Endothelial cell of umbilical vein (primary cell): ENCODE data around the gene SHC4. TPM values are rescaled to one million over a fixed set of nuclear protein-coding genes. Genes with fewer than 3 reads are reported as not detected.

Source experiments
- BruUV-seq: library from RNA; stranded (reverse); fragments of 400-500 nt; replicated peaks from 2 replicates; lab custom pipeline; 2021; lab: Mats Ljungman, UMichigan
- CTCF ChIA-PET: fragments of 300-600, 350-600 bp; sonication (Branson Sonifier 250); formaldehyde crosslinking; loops from one replicate; lab custom pipeline; 2021; ENCODE audit warnings: antibody characterized with exemption, inconsistent platforms; lab: Charles Lee
- POLR2A ChIA-PET: fragments of 300-600, 350-600 bp; sonication (Branson Sonifier 250); formaldehyde crosslinking; loops from one replicate; lab custom pipeline; 2021; ENCODE audit warnings: antibody characterized with exemption, inconsistent platforms; lab: Charles Lee
- DNase-seq: peaks from one replicate; pipeline ENCODE4 v3.0.0-alpha.2; 2011; ENCODE audit warnings: low read depth, low spot score
- FAIRE-seq: peaks from 2 replicates; lab custom pipeline; 2011; peaks lifted over from hg19 to GRCh38; lab: Jason Lieb, UNC
- H2AFZ ChIP-seq: 2 replicates; pipeline ENCODE4 v1.6.0; 2012; ENCODE audit warnings: low read depth, low read length, control low read depth, inconsistent platforms
- H3K27ac ChIP-seq: 2 replicates; pipeline ENCODE4 v1.5.1; 2011; ENCODE audit warnings: low read depth, mild to moderate bottlenecking, control low read depth, low read length, moderate library complexity; ENCODE audit not compliant: insufficient read depth
- H3K27me3 ChIP-seq, 2 experiments: 2 replicates each; pipeline versions ENCODE4 v1.6.0 to v1.6.1; 2011; ENCODE audit warnings: low read length in 2 of 2, mixed read lengths in 1 of 2; ENCODE audit not compliant: control insufficient read depth in 2 of 2, insufficient read depth in 2 of 2
- H3K36me3 ChIP-seq, 2 experiments: 2 replicates in 1 of 2; 3 replicates in 1 of 2; pipeline ENCODE4 v1.5.1; 2011; ENCODE audit warnings: low read length in 2 of 2, mild to moderate bottlenecking in 1 of 2, moderate library complexity in 1 of 2; ENCODE audit not compliant: control insufficient read depth in 2 of 2, insufficient read depth in 2 of 2; ENCODE audit errors: extremely low read depth in 1 of 2
- H3K4me1 ChIP-seq: 3 replicates; pipeline ENCODE4 v1.5.1; 2011; ENCODE audit warnings: mild to moderate bottlenecking, low read length; ENCODE audit not compliant: control insufficient read depth, insufficient read depth; ENCODE audit errors: extremely low read depth
- H3K4me2 ChIP-seq: 2 replicates; pipeline ENCODE4 v1.6.1; 2011; ENCODE audit warnings: low read length, control low read depth, mixed read lengths; ENCODE audit not compliant: insufficient read depth
- H3K4me3 ChIP-seq, 3 experiments: fragments of 200-600 bp in 1 of 3; sonication (generic), shearing (Covaris generic) in 1 of 3; replicated peaks in 1 of 3; 2 replicates each; pipeline ENCODE4 v1.5.1; 2011 to 2016; ENCODE audit warnings: control low read depth in 3 of 3, low read length in 3 of 3, mild to moderate bottlenecking in 2 of 3, inconsistent platforms in 1 of 3, low read depth in 1 of 3, moderate library complexity in 1 of 3; ENCODE audit not compliant: insufficient read depth in 1 of 3
- H3K79me2 ChIP-seq: 2 replicates; pipeline ENCODE4 v1.6.0; 2012; ENCODE audit warnings: low read length, inconsistent platforms; ENCODE audit not compliant: control insufficient read depth, insufficient read depth
- H3K9ac ChIP-seq: replicated peaks from 2 replicates; pipeline ENCODE3; 2011; ENCODE audit warnings: low read length, control low read depth; ENCODE audit not compliant: insufficient read depth; ENCODE audit errors: extremely low read depth
- H3K9me1 ChIP-seq: replicated peaks from 3 replicates; pipeline ENCODE4 v1.6.0; 2011; ENCODE audit warnings: mild to moderate bottlenecking, low read length; ENCODE audit not compliant: control insufficient read depth, insufficient read depth; ENCODE audit errors: extremely low read depth
- H3K9me3 ChIP-seq: replicated peaks from 2 replicates; pipeline ENCODE4 v1.5.1; 2012; ENCODE audit warnings: low read length, inconsistent platforms; ENCODE audit not compliant: control insufficient read depth, insufficient read depth
- H4K20me1 ChIP-seq: replicated peaks from 2 replicates; pipeline ENCODE3; 2011; ENCODE audit warnings: mild to moderate bottlenecking, low read length; ENCODE audit not compliant: control insufficient read depth, insufficient read depth; ENCODE audit errors: extremely low read depth
- EZH2 ChIP-seq: IDR thresholded peaks from 2 replicates; pipeline ENCODE4 v1.6.1; 2012; ENCODE audit warnings: borderline replicate concordance, low read depth, mild to moderate bottlenecking, moderate library complexity, low read length, inconsistent platforms; ENCODE audit not compliant: severe bottlenecking
- FOS ChIP-seq: IDR thresholded peaks from 2 replicates; pipeline ENCODE4 v1.6.1; 2011; ENCODE audit warnings: mild to moderate bottlenecking, low read length, moderate library complexity, borderline replicate concordance; ENCODE audit not compliant: insufficient read depth
- GATA2 ChIP-seq: IDR thresholded peaks from 2 replicates; pipeline ENCODE4 v1.7.0; 2011; ENCODE audit warnings: low read depth, mild to moderate bottlenecking, moderate library complexity, mixed read lengths, low read length; ENCODE audit not compliant: insufficient read length, insufficient read depth
- JUN ChIP-seq: IDR thresholded peaks from 2 replicates; pipeline ENCODE4 v1.6.1; 2011; ENCODE audit warnings: borderline replicate concordance, low read depth; ENCODE audit not compliant: insufficient read length, insufficient read depth
- MYC ChIP-seq: IDR thresholded peaks from one replicate; pipeline ENCODE4 v1.6.1; 2011; ENCODE audit warnings: mild to moderate bottlenecking, low read depth, low read length
- POLR2A ChIP-seq: IDR thresholded peaks from 2 replicates; pipeline ENCODE4 v1.6.1; 2012; ENCODE audit warnings: low read depth, mild to moderate bottlenecking, control low read depth, low read length
- POLR2AphosphoS5 ChIP-seq: IDR thresholded peaks from 2 replicates; pipeline ENCODE4 v1.6.1; 2012; ENCODE audit warnings: low read depth, mild to moderate bottlenecking, control low read depth, low read length, moderate library complexity; ENCODE audit not compliant: insufficient read depth
- dilution Hi-C: fragments of 300-500 bp; cut with MboI; formaldehyde crosslinking; loops from one replicate; pipeline ENCODE4 v1.15.0; 2019; ENCODE audit warnings: low sequenced_read_pairs; ENCODE audit not compliant: extremely low pct_ligation_motif_present
- intact Hi-C: fragments of 100-400 bp; cut with micrococcal nuclease; formaldehyde crosslinking; loops from one replicate; pipeline ENCODE4 v1.10.0; 2022
- polyA plus RNA-seq, 4 experiments: library from polyadenylated mRNA; depleted of rRNA in 3 of 4; stranded (reverse) in 3 of 4; unstranded in 1 of 4; fragments of >200 nt; gene quantifications; 2 replicates each; pipeline versions ENCODE4 v1.2.1 to v1.2.3, GENCODE V29; 2011 to 2012; ENCODE audit warnings: missing spikeins in 1 of 4
- total RNA-seq: library from RNA; stranded (reverse); gene quantifications from 2 replicates; pipeline ENCODE4 v1.2.3, GENCODE V29; 2021
- TF ChIP-seq, protein P1 (sequence below): IDR thresholded peaks from 2 replicates; pipeline ENCODE4 v1.6.1; 2011; ENCODE audit not compliant: insufficient read depth, insufficient read length
- TF ChIP-seq, protein P2 (sequence below), 2 donors: IDR thresholded peaks; 1 replicate in 1 of 2; 2 replicates in 1 of 2; pipeline ENCODE4 v1.5.1; 2011; ENCODE audit warnings: low read length in 2 of 2, mild to moderate bottlenecking in 2 of 2, moderate library complexity in 2 of 2, control low read depth in 1 of 2, inconsistent platforms in 1 of 2, low read depth in 1 of 2; ENCODE audit not compliant: insufficient read depth in 1 of 2; ENCODE audit errors: extremely low read depth in 1 of 2

SHC4 gene
- total and polyA plus RNA-seq, 2 donors (not counting 3 experiments of a cell fraction or from before 2014, with no cell fraction given): 0.20 TPM; not detected in 1

DNA sequence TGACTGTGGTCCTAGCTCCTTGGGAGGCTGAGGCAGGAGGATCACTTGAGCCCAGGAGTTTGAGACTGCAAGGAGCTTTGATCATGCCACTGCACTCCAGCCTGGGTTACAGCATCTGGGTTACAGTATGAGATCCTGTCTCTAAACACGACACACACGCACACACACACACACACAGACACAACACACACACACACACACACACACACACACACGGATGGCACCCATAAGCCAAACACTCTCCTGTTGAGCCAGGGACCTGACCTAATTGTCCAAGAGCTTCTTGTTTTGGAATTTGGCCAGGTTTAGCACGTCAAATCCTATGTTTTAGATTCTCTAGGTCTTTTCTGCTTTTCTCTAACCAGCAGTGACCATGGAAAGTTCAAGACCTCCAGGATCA, 59.0 kb downstream of the SHC4 start:
- dilution Hi-C loops (no loop called here), intact Hi-C loops (no loop called here)
- CTCF ChIA-PET: interaction anchor here (1.3 kb wide), 1 partner anchor 10 kb away, joined by 3 read pairs; no protein-coding TSS in a partner anchor
- H3K36me3 ChIP-seq: no peaks in the 10 kb centered on the region
- BruUV-seq: no TSS peak
- H4K20me1 ChIP-seq: no peaks in the 10 kb centered on the region
- POLR2A ChIA-PET: no interaction called here
- H3K9me1 ChIP-seq: no peaks in the 10 kb centered on the region
- H3K4me1 ChIP-seq: no peaks in the 10 kb centered on the region
- H3K27ac ChIP-seq: no peak overlapping the region
- no peaks in the 10 kb centered on the region for H3K9me3 ChIP-seq
- FAIRE-seq: no peak
- no peak overlapping the region for H3K4me3 ChIP-seq
- H2AFZ ChIP-seq: no peak overlapping the region
- no peak for TF ChIP-seq EZH2
- TF ChIP-seq JUN: no peak
- no peak for TF ChIP-seq MYC
- no peak for TF ChIP-seq GATA2
- TF ChIP-seq, protein P1, sequence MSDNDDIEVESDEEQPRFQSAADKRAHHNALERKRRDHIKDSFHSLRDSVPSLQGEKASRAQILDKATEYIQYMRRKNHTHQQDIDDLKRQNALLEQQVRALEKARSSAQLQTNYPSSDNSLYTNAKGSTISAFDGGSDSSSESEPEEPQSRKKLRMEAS: no peak
- TF ChIP-seq POLR2AphosphoS5: no peak
- no peak for TF ChIP-seq POLR2A
- TF ChIP-seq, protein P2, sequence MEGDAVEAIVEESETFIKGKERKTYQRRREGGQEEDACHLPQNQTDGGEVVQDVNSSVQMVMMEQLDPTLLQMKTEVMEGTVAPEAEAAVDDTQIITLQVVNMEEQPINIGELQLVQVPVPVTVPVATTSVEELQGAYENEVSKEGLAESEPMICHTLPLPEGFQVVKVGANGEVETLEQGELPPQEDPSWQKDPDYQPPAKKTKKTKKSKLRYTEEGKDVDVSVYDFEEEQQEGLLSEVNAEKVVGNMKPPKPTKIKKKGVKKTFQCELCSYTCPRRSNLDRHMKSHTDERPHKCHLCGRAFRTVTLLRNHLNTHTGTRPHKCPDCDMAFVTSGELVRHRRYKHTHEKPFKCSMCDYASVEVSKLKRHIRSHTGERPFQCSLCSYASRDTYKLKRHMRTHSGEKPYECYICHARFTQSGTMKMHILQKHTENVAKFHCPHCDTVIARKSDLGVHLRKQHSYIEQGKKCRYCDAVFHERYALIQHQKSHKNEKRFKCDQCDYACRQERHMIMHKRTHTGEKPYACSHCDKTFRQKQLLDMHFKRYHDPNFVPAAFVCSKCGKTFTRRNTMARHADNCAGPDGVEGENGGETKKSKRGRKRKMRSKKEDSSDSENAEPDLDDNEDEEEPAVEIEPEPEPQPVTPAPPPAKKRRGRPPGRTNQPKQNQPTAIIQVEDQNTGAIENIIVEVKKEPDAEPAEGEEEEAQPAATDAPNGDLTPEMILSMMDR (IDR thresholded peaks at IDR 0.05; ENCODE audit: extremely low read depth in 1 of 2, insufficient read depth in 1 of 2, low read depth in 1 of 2, low read length in 2 of 2): no peak
- no peak for TF ChIP-seq FOS
- no peaks in the 10 kb centered on the region for H3K79me2 ChIP-seq
- H3K27me3 ChIP-seq: no peaks in the 10 kb centered on the region
- DNase-seq: no peak
- H3K4me2 ChIP-seq: no peak overlapping the region
- no peak overlapping the region for H3K9ac ChIP-seq
